NCI-H82 (cell line): Measurements from ENCODE around the gene SNCA.

Source experiments
- DNase-seq: peaks from one replicate; lab custom pipeline; 2025; lab: John Stamatoyannopoulos, UW

SNCA gene

GRCh38 chr4:89707467-89707866, 129.5 kb downstream of the SNCA start:
- no peak for DNase-seq

- DNase-seq, result no peak
Observed at GRCh38 chr4:89704651-89705395, 132.1 kb downstream of the SNCA start.

GRCh38 chr4:89703829-89704590, 133.0 kb downstream of the SNCA start:
- no peak for DNase-seq

DNA sequence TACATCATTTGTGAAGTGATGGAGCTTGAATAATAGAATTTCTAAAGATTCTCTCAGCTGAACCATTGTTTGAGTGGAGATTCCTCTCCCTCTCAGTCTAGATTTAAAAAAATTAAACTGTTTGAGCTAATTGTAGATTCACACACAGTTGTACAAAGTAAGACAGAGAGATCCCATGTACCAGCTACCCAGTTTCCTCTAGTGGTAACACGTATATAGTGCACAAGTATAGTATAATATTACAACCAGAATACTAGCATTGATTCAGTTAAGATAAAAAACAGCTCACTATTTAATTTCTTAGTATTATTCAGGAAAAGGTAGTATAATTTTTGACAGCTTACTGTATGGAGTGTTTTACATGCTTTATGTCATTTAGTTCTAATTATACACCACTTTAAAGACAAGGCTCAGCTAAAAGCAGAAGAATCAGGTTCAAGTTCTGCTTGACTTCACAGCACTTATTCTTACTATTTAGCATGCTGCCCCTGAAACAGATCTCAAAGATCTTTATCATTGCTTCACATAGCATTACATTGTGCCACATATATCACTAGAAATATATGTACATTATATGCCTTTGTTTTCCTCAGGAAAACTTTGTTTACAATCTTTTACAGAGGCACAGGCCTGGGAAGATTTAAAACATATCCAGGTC, 136.1 kb downstream of the SNCA start:
- no peak for DNase-seq

GRCh38 chr4:89685690-89686089, 151.3 kb downstream of the SNCA start:
- no peak for DNase-seq

- DNase-seq, result no peak
Observed at GRCh38 chr4:89685277-89685676, 151.7 kb downstream of the SNCA start.

DNA sequence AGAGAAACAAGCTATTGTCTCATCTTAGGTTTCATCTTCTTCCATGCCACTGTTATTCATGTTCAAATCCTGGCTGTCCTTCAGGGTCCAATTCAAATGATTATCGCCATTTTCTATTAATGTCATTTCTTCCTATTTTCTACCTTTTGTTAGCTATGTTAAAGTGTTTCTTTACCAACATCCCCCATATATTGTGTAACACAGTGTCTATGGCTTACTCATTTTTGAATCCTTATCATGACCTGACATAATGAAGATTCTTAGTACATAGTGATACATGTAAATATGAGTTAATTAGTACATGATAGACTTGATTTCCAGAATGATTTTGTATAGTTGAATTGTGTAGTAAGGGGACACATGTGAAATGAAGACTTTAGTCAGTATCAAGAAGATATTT, 152.4 kb downstream of the SNCA start:
- no peak for DNase-seq

DNA sequence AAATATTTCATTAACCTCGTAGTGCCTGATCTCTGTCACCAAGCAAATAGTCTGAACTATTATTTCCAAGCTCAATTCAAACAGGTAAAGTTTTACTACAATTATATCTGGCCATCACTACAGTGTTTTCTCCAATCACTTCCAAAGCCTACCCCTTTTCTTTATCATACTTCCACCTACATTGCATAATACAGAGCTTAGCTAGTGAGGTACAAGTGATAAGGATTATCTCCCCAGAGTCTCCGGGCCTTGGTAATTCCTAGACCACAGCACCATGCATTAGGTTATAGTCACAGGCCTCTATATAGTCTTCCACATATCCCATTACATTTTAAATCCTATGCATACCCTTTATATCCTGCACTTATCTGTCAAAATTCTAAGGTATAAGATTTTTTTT, 154.2 kb downstream of the SNCA start:
- DNase-seq, result peak; percentile 54

DNA sequence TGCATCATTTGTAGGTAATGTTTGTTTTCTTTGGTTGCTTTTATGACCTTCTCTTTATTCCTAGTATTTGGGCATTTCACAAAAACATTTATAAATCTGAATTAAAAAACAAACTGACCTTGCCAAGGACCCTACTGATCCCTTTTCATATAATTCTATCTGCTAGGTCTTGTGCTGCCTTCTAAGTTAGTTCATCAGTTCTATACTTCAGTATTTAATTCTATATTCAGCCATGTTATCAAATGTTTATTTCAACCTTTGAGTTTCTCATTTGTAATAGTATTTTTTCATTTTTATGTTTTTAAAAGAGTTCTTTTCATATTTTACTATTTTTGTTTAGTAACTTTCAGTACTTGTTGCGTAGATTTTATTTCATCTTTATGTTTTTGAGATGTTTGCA, 155.3 kb downstream of the SNCA start:
- DNase-seq, result no peak

DNA sequence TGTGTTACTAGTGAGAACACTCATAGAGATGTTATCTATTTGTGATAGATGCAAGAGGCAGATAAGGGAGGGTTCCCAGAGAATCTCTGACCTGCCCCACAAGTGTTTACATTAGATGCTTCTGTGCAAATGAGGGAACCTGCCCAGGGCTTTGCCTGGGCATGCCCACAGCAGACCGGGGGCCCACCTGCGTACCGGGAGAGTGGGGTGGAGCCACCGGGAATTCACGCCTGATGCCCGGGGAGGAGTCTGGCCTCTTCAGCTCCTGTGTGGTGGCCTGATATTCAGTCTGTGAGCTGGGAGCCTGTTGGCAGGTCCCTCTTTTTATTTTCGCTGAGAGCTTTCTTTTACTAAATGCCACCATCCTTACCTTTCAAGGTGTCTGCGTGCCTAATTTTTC, 155.7 kb downstream of the SNCA start:
- no peak for DNase-seq

- DNase-seq, result no peak
Observed at GRCh38 chr4:89674876-89675459, 162.0 kb downstream of the SNCA start.
